Tibial nerve (tissue), 4 donors: ENCODE data around the gene BMP7. TPM values are rescaled to one million over a fixed set of nuclear protein-coding genes. Genes with fewer than 3 reads are reported as not detected.

ENCODE experiments used
- DNase-seq, 2 donors: peaks; one replicate each; pipeline ENCODE4 v3.0.0-alpha.2; 2019; ENCODE audit warnings: low spot score in 2 of 2
- H3K27ac ChIP-seq, 4 donors: fragments of 200-600 bp; sonication (generic) in 3 of 4; one replicate each; pipeline ENCODE4 v1.5.1; 2017 to 2019; ENCODE audit warnings: mild to moderate bottlenecking in 1 of 4
- H3K27me3 ChIP-seq, 2 donors: fragments of 200-600 bp; sonication (generic) in 1 of 2; one replicate each; pipeline versions ENCODE4 v1.5.1 to v1.6.0; 2017 to 2019
- H3K36me3 ChIP-seq, 3 donors: fragments of 200-600 bp; sonication (generic); one replicate each; pipeline ENCODE4 v1.5.1; 2018 to 2019
- H3K4me1 ChIP-seq, 4 donors: fragments of 200-600 bp; sonication (generic) in 3 of 4; one replicate each; pipeline ENCODE4 v1.5.1; 2017 to 2019
- H3K4me3 ChIP-seq, 4 donors: fragments of 200-600 bp; sonication (generic) in 3 of 4; one replicate each; pipeline ENCODE4 v1.5.1; 2017 to 2019; ENCODE audit warnings: mild to moderate bottlenecking in 1 of 4, moderate library complexity in 1 of 4
- H3K9me3 ChIP-seq, 4 donors: fragments of 200-600 bp; sonication (generic) in 3 of 4; one replicate each; pipeline ENCODE4 v1.5.1; 2017 to 2019
- EP300 ChIP-seq, 2 donors: sonication (generic); formaldehyde crosslinking; IDR thresholded peaks; one replicate each; pipeline ENCODE4 v1.6.1; 2017; ENCODE audit warnings: antibody characterized with exemption in 2 of 2, mild to moderate bottlenecking in 1 of 2
- POLR2A ChIP-seq, 2 donors: fragments of 450-650 bp; IDR thresholded peaks; one replicate each; pipeline ENCODE4 v1.6.1; 2017; ENCODE audit warnings: antibody characterized with exemption in 2 of 2, mild to moderate bottlenecking in 2 of 2, moderate library complexity in 2 of 2
- WGBS, 2 donors: methylation state at CpG; one replicate each; pipeline ENCODE4 v1.1.5; 2018; 5-methylcytosine and 5-hydroxymethylcytosine counted together
- total RNA-seq, 4 donors: library from RNA; depleted of rRNA; stranded (reverse); fragments of >200 nt; gene quantifications; one replicate each; pipeline ENCODE4 v1.1.0, GENCODE V29; 2016
- TF ChIP-seq, protein P1 (sequence below), 5 experiments: fragments of 200-600 bp in 3 of 5; fragments of 450-650 bp in 2 of 5; sonication (generic) in 3 of 5; IDR thresholded peaks; one replicate each; pipeline ENCODE4 v1.5.1; 2016 to 2019; ENCODE audit warnings: antibody characterized with exemption in 5 of 5, mild to moderate bottlenecking in 3 of 5, moderate library complexity in 2 of 5

The BMP7 gene
- total RNA-seq, 4 donors from 2014 or later: 11.7 to 14.2 (median 13.4) TPM

DNA sequence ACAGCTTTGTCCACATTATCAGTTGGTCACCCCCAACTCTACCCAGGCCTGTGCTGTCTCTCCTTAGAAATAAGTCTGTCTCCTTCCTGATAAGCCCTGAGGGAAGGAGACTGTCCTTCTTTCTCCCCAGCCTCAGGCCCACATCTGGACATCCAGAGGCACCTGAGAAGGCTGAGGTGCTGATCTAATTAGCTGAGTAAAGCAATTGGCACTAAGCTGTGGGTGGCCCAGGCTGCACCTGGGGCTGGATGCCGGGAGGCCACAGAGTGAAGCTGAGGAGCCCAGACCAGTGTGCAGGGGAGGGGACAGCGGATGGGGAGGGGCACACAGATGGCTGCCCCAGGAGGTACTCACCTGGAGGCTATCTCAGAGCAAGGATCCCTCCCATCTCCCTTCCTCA is 26.2 kb upstream of the BMP7 start:
- TF ChIP-seq POLR2A (IDR thresholded peaks at IDR 0.05) (no peak), EP300 (IDR thresholded peaks at IDR 0.05) (no peak)
- TF ChIP-seq, protein P1, sequence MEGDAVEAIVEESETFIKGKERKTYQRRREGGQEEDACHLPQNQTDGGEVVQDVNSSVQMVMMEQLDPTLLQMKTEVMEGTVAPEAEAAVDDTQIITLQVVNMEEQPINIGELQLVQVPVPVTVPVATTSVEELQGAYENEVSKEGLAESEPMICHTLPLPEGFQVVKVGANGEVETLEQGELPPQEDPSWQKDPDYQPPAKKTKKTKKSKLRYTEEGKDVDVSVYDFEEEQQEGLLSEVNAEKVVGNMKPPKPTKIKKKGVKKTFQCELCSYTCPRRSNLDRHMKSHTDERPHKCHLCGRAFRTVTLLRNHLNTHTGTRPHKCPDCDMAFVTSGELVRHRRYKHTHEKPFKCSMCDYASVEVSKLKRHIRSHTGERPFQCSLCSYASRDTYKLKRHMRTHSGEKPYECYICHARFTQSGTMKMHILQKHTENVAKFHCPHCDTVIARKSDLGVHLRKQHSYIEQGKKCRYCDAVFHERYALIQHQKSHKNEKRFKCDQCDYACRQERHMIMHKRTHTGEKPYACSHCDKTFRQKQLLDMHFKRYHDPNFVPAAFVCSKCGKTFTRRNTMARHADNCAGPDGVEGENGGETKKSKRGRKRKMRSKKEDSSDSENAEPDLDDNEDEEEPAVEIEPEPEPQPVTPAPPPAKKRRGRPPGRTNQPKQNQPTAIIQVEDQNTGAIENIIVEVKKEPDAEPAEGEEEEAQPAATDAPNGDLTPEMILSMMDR (IDR thresholded peaks at IDR 0.05): no peak
- 82 to 91% methylated on average over 2 of the region's 2 CpGs for WGBS, 2 donors
- DNase-seq: no peak
- Histone ChIP-seq H3K4me1 (peaks cover 0 to 25% (median 11%) of the 10 kb centered on the region in 4 donors), H3K4me3 (no peak overlapping the region), H3K9me3 (no peaks in the 10 kb centered on the region), H3K36me3 (no peaks in the 10 kb centered on the region), H3K27ac (no peak overlapping the region), H3K27me3 (no peaks in the 10 kb centered on the region)

DNA sequence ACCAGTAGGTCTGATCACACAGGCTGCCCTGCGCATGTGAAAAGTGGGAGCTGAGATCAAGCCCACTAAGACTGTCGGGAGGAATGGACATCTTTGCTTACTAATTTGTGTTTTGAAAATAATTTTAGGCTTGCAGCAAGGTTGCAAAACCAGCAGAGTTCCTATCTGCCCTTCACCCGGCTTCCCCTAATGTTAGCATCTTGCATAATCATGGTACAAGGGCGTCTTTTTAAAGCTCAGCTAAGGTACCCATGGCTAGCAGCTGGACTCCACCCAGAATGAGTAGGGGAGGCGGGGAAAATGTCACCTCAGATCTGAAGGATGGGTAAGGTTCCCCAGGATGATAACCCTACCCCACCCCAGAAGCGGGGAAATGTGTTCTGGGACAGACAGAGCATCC is 25.3 kb upstream of the BMP7 start:
- Histone ChIP-seq H3K36me3 (no peaks in the 10 kb centered on the region), H3K4me1 (peaks cover 0 to 33% (median 13%) of the 10 kb centered on the region in 4 donors), H3K9me3 (no peaks in the 10 kb centered on the region), H3K27ac (no peak overlapping the region), H3K4me3 (no peak overlapping the region), H3K27me3 (no peaks in the 10 kb centered on the region)
- TF ChIP-seq, protein P1 (IDR thresholded peaks at IDR 0.05): no peak
- TF ChIP-seq POLR2A (IDR thresholded peaks at IDR 0.05): no peak
- WGBS, 2 donors: 96 to 97% methylated on average over 6 of the region's 6 CpGs
- no peak for DNase-seq

DNA sequence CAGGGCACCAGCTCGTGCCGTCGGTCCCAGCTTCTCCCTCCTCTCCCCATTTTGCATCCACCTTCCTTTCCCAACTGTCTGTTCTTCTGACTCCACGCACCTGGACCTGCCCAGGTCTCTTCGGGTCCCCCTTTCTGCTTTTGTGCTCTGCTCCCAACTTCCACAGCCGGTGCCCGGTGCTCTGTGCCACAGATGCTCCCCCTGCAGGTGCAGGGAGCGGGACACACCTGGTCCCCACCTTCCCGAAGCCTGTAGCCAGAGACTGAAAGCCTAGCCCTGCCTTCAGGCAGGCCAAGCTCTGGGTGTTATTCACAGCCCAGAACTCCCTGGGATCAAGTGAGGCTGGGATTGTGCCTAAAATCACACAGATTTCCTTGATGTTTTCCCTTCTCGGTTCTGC is 24.6 kb upstream of the BMP7 start:
- H3K4me3 ChIP-seq: no peak overlapping the region
- TF ChIP-seq, protein P1 (IDR thresholded peaks at IDR 0.05): no peak
- TF ChIP-seq EP300 (IDR thresholded peaks at IDR 0.05) (no peak), POLR2A (IDR thresholded peaks at IDR 0.05) (no peak)
- no peaks in the 10 kb centered on the region for H3K27me3 ChIP-seq
- H3K9me3 ChIP-seq: no peaks in the 10 kb centered on the region
- no peaks in the 10 kb centered on the region for H3K36me3 ChIP-seq
- no peak for DNase-seq
- H3K27ac ChIP-seq: no peak overlapping the region
- peaks cover 0 to 33% (median 13%) of the 10 kb centered on the region in 4 donors for H3K4me1 ChIP-seq
- 76 to 85% methylated on average over 10 of the region's 10 CpGs for WGBS, 2 donors

DNA sequence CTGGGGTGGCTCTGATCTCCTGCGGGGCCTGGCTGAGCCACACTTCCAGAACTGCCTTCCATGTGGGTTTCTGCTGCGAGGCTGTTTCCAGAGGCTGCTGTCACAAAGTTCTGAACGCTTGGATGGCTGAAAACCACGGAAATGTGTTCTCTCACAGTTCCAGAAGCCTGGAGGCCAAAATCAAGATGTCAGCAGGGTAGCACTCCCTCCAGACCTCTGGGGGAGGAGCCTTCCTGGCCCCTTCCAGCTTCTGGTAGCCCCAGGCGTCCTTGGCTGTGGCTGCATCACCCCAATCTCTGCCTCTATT is 23.7 kb upstream of the BMP7 start:
- no peak for DNase-seq
- 66 to 77% methylated on average over 3 to 5 of the region's 5 CpGs for WGBS, 2 donors
- Histone ChIP-seq H3K9me3 (no peaks in the 10 kb centered on the region), H3K4me3 (no peak overlapping the region), H3K27me3 (no peaks in the 10 kb centered on the region), H3K27ac (peak overlapping the region in 1 of 4 donors; percentile 18), H3K4me1 (peaks cover 0 to 33% (median 13%) of the 10 kb centered on the region in 4 donors), H3K36me3 (no peaks in the 10 kb centered on the region)
- no peak for TF ChIP-seq POLR2A (IDR thresholded peaks at IDR 0.05)
- TF ChIP-seq EP300 (IDR thresholded peaks at IDR 0.05): no peak
- TF ChIP-seq, protein P1 (IDR thresholded peaks at IDR 0.05): no peak

DNA sequence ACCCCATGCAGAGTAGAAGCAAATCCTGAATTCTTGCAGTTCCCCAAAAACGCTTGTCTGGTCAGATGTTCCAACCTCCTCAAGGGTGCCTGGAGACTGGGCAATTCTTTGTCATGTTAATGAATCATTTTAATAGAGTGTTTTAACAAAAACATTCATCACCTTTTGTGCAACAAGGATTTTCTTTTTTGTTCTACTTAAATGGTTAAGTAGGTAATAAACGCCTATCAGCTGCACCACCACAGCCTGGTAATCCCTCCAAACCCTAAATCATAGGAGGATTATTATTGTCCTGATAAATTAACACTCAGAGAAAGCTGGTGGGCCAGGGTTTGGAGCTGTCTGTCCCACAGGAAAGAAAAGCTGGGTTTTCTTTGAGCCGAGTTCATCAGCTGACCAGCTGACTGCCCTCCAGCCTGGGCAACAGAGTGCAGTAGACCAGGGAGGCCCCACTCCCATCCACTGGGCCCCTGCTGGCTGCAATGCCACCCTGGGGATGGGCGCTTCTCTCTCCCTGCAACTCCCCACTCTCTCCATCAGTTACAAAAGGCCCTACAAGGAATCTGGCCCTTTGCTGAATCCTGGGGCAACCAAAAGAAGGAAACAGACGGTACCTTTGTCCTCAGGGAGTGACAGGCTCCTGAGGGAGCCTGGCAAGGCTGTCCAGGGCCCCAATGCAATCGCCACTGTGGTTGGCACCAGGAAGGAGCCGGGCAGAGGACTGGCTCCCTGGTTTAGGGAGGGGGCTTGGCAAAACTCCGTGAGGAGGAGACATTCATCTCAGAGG is 23.1 kb upstream of the BMP7 start:
- Histone ChIP-seq H3K4me3 (no peak overlapping the region), H3K4me1 (peaks cover 0 to 36% (median 13%) of the 10 kb centered on the region in 4 donors), H3K27me3 (no peaks in the 10 kb centered on the region), H3K36me3 (no peaks in the 10 kb centered on the region), H3K9me3 (no peaks in the 10 kb centered on the region), H3K27ac (peak overlapping the region in 1 of 4 donors; percentile 18)
- 38 to 53% methylated on average over 7 to 8 of the region's 8 CpGs for WGBS, 2 donors
- TF ChIP-seq EP300 (IDR thresholded peaks at IDR 0.05) (no peak), POLR2A (IDR thresholded peaks at IDR 0.05) (no peak)
- TF ChIP-seq, protein P1 (IDR thresholded peaks at IDR 0.05): no peak
- DNase-seq: no peak
